ENCODE measurements around the gene FBXO36. TPM values are rescaled to one million over a fixed set of nuclear protein-coding genes. Genes with fewer than 3 reads are reported as not detected.
"Not testable (repeated sequence)": the region's sequence is repeated elsewhere in the genome, so short reads cannot be mapped to it uniquely, and the experiment has no call there.

Gene FBXO36
- total and polyA plus RNA-seq, 2 of the 4 experiments (the other 2 are of a cell fraction) = 1.3 to 2.2 TPM

GRCh38 chr2:229921892-229922448 is 333 bp upstream of the FBXO36 start, which contains the start of gene TRIP12 (continued):
- TF ChIP-seq MAZ (IDR thresholded peaks at IDR 0.05; ENCODE audit: borderline replicate concordance, low read depth, low read length) (peak; percentile 87), ELK1 (IDR thresholded peaks at IDR 0.05; ENCODE audit: borderline replicate concordance, low read depth, low read length) (no peak), MAFK (IDR thresholded peaks at IDR 0.05; ENCODE audit: low read depth, low read length) (no peak), RCOR1 (IDR thresholded peaks at IDR 0.05; ENCODE audit: insufficient replicate concordance, low read length) (no peak), SMC3 (IDR thresholded peaks at IDR 0.05; ENCODE audit: low read depth, low read length) (no peak)

- H2AK5ac ChIP-seq (ENCODE audit: low read depth, low read length); H3K18ac ChIP-seq (ENCODE audit: low read depth, low read length); H2BK15ac ChIP-seq (ENCODE audit: low read depth, low read length); H4K8ac ChIP-seq (ENCODE audit: low read depth in 2 of 2, low read length in 2 of 2); H3K23ac ChIP-seq (ENCODE audit: low read depth, low read length); H3K56ac ChIP-seq (ENCODE audit: extremely low read depth, insufficient read depth, low read length); H3K4me3 ChIP-seq (ENCODE audit: insufficient read depth, low read depth, low read length); H2BK5ac ChIP-seq (ENCODE audit: low read depth, low read length, poor library complexity, severe bottlenecking); H3K36me3 ChIP-seq (ENCODE audit: control insufficient read depth, insufficient read depth, low read length); H3K9me1 ChIP-seq (ENCODE audit: insufficient read depth, low read length); H4K5ac ChIP-seq (ENCODE audit: low read depth, low read length); H3K27ac ChIP-seq (ENCODE audit: insufficient read depth, low read length); POLR2A ChIA-PET (ENCODE audit: unreplicated experiment); H2AK9ac ChIP-seq (replicated peaks; ENCODE audit: low read depth, low read length, poor library complexity); H3K4me1 ChIP-seq (ENCODE audit: control insufficient read depth, insufficient read depth, low read length); H3K14ac ChIP-seq (replicated peaks; ENCODE audit: low read depth, low read length); H2BK20ac ChIP-seq (ENCODE audit: low read depth, low read length); H2AFZ ChIP-seq (replicated peaks; ENCODE audit: low read length, poor library complexity); ATAC-seq (ENCODE audit: low read depth); in situ Hi-C loops (cut with MboI; ENCODE audit: low sequenced_read_pairs); H3K9ac ChIP-seq (ENCODE audit: low read depth, low read length); H3K27me3 ChIP-seq (ENCODE audit: control insufficient read depth, insufficient read depth, low read length); H2BK120ac ChIP-seq (ENCODE audit: low read depth, low read length); H3K9me3 ChIP-seq (ENCODE audit: control insufficient read depth, insufficient read depth, low read length); H3K4me2 ChIP-seq (ENCODE audit: low read depth, low read length); DNase-seq; BruUV-seq (replicated peaks); dilution Hi-C loops (cut with HindIII; ENCODE audit: low sequenced_read_pairs, unreplicated experiment); H3K4ac ChIP-seq (ENCODE audit: low read depth, low read length); CTCF ChIA-PET; H4K91ac ChIP-seq (ENCODE audit: insufficient read depth, low read depth, low read length): not testable (repeated sequence)
- peaks cover 3 to 34% of the 10 kb centered on the region in 2 experiments; a peak in 2 of 4 replicates for H3K79me1 ChIP-seq (ENCODE audit: low read depth in 1 of 2, low read length in 2 of 2)
- 100% methylated on average over 1 of the region's 10 CpGs; no CpG with 5 or more reads in 1 of the 2 experiments for WGBS, 2 experiments (ENCODE audit: extremely low coverage in 2 of 2, insufficient read length in 1 of 2)
- intact Hi-C loops (cut with micrococcal nuclease) = loop anchor here (5.0 to 10.0 kb wide), 4 partner anchors 122 to 850 kb away; no protein-coding TSS in a partner anchor
- peaks cover 20% of the 10 kb centered on the region for H4K20me1 ChIP-seq (ENCODE audit: insufficient read depth, low read length)
These were observed 2.2 kb downstream of the FBXO36 start for GRCh38 chr2:229924541-229924940.

Data from IMR-90 (cell line).